ENCODE measurements around the gene FLRT1.

FLRT1 gene

DNA sequence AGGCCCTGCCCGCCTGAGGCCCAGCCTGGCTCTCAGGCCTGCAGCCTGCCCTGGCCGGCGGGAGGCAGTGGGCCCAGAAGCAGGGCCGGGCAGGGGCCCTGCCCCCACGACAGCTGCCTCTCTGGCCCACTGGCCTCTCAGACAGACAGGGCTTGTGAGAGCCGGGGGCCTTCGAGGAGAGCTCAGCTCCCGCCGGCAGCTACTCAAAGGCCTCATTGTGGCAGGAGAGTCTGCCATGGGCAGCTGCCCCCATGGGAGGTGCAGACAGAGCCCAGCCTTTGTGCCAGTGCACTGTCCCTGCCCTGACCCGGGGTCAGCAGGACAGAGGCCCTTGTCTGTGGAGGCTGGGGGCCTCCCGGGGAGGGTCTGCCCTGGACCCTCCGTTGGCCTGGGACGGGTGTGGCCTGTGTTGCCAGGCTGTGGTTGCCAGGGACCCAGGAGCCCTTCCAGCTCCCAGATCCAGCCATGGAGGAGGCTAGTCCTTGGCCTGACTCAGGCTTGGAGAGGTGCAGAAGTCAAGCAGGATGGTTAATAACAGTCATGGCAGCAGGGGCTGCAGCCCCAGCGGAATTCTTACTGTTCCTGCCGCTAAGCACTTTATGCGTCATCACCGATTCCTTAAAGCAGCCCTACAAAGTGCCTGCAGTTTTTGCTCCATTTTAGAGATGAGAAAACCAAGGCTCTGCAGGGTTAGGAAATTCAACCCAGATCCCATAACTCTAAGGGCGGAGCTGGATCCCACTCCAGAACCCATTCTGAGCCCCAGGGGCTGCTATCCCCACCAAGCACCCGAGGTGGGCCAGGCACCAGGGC lies 12.5 kb downstream of the FLRT1 start:
- no peak for DNase-seq

DNA sequence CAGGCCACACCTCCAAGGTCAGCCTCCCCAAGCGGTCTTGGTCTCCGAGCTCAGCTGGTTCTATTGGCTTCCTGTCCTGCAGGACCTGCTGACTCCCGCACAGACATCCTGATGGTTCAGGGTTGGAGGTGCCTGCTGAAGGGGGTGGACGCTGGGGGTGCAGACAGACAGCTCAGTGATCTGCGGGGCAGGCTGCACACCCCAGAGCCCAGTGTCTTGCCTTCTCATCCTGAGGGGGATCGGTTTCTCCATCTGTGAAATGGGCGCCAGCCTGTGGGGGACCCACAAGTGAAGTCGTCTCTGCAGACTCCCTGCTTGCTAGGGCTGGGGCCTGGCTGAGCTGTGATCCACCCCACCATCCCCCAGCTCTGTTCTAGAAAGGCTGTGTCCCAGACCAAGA lies 13.8 kb downstream of the FLRT1 start:
- DNase-seq = no peak

DNA sequence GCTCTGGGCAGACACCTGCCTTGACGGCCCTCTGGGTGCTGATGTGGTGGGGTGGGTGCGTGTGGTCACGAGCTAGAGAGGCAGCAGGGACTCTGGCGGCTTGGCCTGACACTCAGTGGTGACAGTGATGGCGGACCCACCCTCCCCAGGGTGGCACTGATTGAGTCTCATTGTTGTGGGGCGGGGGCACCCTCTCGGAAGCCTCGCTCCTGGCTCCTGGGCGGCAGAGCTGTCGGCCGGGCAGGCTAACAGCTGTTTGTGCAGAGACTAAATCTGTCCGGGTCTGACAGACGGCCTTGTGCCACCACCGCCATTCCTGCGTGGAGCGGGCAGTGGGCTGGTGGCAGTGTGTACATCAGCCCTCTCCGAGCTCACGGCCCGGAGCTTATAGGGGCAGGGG lies 15.6 kb downstream of the FLRT1 start:
- no peak for DNase-seq

DNA sequence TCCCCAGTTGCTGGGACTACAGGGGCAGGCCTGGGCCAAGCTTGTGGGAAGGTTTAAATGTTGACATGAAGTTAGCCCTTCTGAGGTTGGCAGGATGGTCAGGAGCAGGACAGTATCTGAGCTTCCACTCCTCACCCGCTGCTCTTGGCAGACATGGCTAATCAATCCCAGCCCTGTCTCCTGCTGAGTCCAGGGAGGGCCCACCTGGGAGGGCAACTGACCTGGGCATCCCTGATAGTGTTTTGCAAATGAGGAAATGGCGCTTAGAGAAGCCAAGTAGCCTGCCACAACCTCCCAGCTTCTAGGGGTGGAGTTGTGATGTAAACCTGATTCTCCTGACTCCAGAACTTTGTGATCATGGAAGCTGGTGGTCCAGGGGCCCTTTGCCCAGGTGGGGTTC lies 16.7 kb downstream of the FLRT1 start:
- no peak for DNase-seq

DNA sequence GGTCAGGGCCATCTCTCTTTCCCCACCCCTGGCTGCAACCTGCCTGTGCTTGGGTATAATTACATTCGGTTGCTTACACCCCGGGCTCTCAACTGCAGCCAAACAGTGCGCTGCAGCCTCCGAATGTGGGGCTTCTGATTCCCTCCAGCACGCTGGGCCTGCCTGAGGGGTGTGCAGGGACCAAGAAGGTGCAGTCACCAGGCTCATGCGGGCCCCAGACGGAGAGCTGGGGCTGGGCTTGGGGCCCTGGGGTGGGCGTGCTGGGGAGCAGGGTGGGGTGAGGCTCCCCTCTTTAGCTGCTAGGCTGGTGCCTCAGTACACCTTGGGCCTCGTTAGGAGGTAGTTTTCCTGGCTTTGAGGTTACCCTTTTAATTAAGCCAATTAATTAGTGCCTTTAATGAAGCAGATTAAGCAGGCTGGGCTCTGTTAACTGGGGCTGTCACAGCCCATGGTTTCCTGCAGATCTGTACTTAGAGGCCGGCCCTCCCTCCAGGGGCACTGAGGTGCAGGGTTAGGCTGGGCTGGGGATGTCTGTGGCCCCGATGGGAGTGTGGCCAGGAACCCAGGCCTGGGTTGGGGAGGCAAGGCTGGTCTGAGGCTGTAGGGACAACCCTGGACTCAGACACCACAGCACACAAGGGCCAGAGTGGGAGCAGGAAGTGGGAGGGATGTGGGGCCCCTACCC lies 17.3 kb downstream of the FLRT1 start:
- no peak for DNase-seq

DNA sequence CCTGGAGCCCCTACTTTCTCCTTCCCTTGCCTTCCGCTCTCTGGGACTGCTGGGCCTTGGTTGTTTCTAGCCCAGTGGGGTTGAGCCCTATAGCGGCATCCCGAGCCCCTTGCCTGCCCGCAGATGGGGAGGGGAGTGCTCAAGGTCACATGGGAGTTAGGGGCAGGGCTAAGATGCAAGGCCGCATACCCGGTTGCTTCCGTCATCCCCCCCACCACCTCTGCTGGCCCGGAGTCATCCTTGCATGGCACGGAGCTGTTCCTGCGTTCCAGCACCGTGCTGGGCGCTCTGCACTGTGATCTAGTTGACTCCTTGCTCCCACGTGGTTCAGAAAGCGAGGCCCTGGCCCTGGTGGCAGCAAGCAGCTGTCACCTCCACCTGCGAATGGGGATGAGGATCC lies 18.0 kb downstream of the FLRT1 start:
- DNase-seq = no peak

DNA sequence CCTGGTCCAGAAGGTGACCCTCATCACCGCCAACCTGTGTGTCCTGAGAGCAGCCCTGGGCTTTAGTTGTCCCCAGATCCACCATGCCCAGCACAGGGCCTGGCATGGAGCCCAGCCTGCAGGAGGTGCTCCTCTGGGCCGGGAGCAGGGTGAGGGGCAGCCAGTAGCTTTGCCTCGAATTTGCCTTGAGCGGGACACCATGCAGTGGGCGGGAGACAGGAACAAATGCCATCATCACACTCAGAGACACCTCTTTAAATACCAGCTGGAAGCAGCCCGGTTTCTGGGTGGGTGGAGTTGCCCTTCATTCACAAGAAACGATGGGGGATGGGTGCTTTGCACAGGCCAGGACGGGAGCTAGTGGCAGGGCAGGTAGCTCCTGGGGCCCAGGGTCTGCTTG lies 19.3 kb downstream of the FLRT1 start:
- DNase-seq = no peak

DNA sequence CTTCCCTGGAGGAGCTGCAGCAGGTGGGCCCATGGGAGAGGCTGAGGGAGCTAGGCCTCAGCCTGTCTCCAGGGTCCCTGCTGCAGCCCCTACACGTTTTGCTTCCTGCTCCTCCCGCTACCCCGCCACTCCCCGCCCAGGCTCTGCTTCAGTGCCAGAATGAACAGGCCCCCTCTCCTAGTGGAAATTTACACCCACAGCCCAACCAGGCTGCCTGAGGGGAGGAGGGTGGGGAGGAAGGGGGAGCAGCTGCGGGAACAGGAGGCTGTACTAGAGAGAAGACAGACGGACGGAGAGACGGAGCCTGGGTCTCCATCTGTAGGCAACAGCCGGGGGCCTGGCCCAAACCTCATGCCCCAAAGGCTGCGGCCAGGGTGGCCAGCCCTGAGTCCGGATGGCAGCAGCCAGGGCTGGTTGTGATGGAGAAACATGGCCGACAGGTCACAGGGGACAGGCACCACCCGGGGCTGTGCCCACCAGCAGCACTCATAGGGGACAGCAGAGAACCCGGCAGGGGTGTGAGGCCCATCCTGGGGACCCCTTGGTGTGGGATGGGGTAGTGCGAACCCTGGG lies 20.6 kb downstream of the FLRT1 start:
- DNase-seq = no peak

DNA sequence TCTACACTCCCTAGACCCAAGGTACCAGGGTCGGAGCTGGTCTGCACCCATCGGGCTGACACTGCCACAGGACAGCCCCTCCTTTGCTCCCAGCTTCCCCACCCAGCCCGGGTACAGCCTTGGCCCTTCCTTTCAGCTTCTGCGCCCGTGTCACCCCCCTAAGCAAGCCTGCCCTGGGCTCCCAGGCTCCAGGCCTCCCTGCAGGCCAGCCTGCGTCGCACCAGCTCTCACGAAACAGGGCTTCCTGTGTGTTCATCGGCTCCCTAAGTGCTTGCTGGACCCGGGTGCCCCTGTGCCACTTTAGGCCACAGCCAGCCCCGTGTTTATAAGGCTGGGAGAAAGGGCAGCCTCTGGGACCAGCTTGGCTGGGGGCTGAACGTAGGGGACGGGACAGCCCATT lies 21.1 kb downstream of the FLRT1 start:
- no peak for DNase-seq

DNA sequence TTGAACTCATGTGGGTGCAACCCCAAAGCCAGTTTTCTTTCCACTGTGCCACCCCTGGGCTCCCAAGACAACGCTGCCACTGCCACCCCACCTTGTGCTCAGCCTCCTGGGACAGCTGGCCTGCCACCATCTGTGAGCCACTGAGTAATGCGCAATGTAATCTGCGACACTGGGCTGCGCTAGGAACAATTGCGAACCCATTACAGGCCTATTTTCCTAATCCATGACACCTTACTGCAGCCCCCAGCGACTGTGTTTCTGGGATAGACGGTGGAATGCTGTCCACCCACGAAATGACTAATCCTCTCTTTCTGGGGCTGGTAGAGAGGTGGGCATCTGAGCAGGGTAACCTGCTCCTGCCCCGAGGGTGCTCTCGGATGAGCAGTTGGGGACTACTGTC lies 22.2 kb downstream of the FLRT1 start:
- no peak for DNase-seq

DNA sequence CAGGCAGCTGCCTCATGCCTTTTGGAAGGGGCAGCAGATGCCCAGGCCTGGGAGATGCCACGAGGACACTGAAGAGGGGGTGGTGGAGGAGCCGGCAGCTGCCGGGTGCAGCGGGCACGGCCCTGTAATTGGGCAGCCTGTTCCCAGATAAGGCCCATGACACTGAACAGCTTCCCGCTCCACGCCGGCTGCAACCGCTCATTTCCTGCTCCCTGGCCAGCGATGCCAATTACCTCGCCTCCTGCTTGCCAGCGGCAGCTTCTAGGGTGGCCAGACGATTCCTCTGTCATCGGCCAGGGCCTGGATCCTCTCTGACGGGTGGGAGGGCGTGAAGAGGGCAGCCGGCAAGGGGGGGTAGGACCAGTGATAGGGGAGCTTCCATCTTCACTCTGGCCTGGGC lies 22.8 kb downstream of the FLRT1 start:
- DNase-seq = no peak

DNA sequence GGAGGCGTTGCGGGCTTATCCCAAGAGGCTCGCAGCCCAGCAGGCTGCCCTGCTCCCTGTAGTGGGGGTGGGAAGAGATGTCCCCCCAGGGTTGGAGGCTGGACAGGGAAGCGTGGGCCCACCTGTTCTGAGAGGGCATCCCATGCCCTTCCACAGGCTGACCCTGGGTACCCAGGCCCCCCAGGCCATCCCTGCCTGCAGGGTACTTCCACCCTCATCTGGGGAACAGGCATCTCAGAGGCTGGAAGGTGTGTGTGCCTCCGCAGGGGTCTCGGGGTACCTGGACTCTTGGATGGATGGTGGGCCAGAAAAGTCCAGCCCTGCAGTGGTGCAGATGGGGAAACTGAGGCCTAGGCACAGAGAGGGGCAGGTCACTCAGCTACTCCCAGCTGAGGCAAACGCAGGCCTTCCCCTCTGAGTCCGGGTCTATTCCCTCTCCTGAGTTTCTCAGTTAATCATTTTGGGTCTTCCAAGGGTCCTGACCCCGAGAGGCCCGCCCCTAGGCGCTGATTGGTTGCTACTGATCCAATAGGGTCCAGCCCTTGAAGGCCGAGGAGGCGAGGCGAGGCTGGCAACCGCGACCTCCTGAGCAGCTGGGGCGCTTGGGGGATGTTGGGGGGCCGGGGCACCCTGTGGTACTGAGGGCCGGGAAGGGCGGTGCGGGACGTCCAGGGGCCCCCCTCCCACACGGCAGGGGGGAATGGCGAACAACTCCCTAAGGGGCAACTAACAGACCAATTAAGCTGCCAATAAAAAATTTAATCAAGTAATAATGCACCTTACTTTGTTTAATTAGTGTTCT lies 23.8 kb downstream of the FLRT1 start:
- DNase-seq = no peak

DNA sequence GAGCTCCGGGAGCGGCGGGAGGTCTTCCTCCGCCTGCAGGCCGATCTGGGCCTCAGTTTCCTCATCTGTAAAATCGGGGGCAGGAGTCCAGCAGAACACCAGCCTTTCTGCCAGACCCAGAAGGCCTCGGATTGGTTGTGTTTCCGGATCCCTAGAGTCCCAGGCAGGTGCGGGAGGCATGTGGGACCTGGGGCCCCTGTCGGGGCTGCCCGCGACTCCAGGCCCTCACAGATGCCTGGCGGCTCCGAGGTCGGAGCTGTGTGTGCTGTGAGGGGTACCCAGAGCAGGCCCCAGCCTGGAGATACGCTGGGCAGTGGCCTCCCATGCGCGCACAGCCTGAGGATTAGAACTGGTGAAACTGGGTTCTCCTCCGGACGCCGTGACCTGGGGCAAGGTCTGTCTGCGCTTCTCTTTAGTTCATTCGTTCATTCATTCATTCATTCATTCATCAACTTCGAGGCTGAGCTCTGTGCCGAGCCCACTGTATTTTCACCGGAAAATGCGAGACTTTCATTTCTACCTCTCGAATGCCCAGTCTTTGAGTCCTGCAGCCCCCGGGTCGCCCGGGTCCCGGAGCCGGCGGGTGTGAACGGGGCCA lies 24.6 kb downstream of the FLRT1 start:
- no peak for DNase-seq

DNA sequence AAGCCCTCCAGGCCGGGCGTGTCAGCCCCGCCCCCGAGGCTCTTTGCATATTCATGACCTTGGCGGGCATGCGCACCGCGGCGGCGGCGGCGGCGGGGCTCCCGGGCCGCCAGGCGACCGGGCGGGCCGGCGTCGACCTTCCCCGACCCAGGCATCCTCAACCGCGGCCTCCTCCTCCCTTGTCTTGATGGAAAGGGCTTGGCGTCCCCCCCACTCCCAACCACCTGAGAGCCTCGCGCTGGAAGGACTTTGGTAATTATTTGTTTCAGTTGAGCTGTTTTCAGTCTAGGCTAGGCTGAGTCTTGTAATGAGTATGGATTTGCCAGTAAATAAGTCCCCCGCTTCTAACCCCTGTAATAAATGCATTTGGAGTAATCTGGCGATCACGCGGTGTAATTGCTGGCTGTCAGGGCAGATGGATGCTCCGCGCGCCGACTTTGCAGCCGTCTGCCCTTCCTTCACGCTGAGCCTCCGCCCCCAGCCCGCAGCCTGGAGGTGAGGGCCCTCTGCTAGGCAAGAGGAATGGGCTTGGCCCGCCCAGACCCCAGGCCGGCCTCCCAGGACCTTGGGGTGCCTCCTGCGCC lies 25.2 kb downstream of the FLRT1 start:
- peak; percentile 47 to 80 (median 60) for DNase-seq

DNA sequence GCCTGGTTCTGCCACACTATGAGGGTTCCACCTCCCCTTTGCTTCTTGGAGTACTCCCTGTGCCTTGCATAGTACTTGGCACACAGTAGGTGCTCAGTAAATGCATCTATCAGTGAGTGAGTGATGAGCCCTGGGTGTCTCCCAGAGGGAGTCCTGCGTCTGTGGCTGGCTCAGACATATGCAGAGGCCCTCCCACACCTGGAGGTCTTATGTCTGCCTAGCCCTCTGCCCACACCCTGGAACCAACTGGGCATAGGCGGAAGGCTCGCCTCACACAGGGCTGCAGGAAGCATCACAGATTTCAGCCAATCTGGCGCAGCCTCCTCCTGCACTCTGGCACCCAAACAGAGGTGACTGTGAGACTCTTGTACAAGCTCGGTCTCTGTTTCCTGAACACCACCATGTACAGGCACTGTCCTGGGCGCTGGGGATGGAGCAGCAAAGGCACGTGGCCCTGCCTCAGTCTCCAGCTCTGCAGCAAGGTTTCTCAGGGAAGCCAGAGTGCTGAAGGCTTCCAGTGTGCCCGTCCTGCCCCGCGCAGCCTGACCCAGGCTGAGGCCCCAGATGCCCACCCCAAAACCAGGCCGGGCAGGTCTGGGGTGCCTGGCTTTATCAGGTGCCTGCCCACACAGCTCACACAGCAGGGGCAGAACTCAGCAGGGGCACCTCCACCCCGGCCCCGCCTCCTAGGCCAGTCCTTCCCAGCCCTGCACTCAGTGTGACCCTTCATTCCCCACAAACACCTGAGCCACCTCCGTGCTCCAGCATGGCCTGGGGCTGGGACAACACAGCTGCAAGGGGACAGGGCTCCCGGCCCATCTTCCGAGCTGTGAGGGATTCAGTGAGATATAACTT lies 26.7 kb downstream of the FLRT1 start:
- no peak for DNase-seq

DNA sequence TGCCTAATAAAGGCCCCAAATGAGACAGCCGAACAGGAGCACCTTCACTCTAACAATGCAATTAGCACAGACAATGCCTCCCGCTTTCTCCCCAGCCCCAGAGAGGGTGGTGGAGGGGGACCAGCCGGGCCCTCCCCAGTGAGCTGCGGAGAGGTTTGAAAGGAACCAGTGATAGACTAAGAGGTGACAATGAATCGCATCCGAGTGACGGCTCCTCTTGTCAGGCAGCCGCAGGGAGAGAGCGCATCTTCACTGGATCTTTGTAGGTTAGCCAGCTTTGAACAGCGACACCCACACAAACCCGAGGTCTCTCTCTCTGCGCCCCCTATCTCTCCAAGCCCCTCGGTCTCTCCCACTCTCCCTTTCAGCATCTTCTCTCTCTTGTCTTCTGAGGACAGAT lies 28.0 kb downstream of the FLRT1 start:
- no peak for DNase-seq

DNA sequence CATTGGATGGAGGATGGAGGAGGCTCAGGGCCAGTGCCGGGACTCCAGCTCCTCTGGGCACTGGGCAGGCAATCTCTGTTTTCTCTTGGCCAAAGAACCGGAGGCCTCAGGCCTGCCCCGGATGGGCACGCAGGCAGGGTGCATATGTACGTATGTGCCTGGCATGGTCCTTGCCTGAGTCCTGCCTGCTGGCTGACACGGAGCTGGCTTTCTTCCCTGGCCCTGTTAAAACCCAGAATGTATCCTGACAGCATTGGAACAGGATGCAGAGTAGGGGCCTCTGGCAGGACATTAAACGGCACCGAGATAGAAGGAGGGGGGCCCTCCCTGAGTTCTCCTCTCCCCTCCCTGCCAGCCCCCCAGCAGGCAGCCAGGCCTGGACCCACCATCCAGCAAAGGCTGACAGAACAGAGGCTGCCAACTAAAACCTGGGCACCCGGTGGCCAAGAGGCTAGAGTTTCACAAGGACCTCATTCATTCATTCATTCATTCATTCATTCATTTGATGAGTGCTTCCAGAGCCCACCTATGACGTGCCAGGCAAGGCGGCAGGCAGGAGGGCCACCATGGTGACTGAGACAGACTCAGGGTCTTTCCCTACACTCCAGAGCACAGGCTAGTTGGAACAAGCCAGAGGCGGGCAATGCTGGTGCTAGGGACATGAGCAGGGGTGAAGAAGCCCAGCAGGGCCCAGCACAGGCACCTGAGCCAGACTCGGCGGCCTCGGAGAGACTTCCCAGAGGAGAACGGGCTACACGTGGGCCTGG lies 28.8 kb downstream of the FLRT1 start:
- no peak for DNase-seq

DNA sequence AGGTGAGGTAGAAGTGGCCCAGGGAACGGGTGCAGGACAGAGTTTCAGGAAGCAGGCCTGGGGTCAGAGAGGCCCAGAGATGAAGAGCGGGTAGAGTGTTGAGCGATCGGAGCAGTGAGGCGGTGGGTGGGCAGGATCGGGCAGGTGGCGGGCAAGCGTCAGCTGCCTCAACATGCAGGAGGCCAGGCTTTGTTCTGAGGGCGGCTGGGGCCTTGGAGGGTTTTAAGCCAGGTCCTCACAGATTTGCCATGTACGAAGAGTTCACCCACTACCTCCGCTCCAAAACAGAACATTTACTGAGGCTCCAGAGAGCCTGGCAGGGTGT lies 29.4 kb downstream of the FLRT1 start:
- DNase-seq = no peak

DNA sequence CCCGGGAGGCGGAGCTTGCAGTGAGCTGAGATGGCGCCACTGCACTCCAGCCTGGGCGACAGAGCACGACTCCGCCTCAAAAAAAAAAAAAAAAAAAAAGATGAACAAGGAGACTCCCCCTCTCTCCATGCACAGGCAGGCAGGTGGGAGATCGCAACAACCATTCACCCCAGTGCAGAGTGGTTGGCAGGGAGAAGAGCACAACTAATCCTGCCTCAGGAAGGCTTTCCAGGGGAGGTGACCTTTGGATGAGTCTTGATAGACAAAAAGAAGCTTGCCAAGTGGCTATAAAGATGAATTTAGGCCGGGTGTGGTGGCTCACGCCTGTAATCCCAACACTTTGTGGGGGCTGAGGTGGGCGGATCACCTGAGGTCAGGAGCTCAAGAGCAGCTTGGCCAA lies 30.0 kb downstream of the FLRT1 start:
- no peak for DNase-seq

DNA sequence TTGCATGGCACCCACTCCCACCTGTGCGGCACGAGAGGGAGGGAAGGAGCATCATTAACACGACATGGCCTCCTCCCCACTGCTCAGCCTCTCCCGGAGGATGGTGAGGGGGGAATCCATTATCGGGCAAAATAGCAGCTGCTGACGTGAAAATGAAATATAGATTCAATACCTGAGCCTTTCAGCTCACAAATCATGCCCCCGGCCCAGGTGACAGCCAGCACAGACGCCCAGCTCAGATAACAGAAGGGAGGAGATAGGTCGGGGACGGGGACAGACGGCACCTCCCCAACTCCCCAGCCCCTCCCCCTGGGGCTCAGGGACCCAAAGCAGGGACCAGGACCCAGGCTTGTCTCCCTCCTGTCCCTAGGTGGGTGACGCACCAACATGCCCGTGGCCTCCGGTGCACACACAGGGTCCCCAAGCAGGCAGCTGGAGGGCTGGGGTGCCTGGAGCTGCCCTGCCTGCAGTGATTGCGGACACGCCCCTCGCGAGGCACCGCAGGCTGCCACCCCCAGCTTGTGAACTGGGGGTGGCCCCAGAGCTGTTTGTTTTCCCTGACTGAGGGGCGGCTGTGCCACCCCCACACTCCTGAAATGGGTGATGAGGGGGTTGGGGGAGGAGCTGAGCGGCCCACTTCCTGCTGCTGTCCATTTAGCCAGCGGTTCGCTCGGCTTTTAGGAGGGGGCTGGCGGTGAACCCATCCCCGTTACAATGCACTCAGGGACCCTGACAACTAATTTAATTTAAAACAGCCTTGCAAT lies 31.7 kb downstream of the FLRT1 start:
- DNase-seq = no peak

Measured in suppressor macrophage (primary cell).